HuH-7 (cell line): Measurements from ENCODE around the gene FKBP10.
A peak's percentile ranks its signal among the peaks of the same experiment; 100 is the strongest.
"Not testable (repeated sequence)": the region's sequence is repeated elsewhere in the genome, so short reads cannot be mapped to it uniquely, and the experiment has no call there.

Source experiments
- DNase-seq: peaks from one replicate; pipeline ENCODE4 v3.0.0; 2011; ENCODE audit warnings: low spot score

Gene FKBP10

DNA sequence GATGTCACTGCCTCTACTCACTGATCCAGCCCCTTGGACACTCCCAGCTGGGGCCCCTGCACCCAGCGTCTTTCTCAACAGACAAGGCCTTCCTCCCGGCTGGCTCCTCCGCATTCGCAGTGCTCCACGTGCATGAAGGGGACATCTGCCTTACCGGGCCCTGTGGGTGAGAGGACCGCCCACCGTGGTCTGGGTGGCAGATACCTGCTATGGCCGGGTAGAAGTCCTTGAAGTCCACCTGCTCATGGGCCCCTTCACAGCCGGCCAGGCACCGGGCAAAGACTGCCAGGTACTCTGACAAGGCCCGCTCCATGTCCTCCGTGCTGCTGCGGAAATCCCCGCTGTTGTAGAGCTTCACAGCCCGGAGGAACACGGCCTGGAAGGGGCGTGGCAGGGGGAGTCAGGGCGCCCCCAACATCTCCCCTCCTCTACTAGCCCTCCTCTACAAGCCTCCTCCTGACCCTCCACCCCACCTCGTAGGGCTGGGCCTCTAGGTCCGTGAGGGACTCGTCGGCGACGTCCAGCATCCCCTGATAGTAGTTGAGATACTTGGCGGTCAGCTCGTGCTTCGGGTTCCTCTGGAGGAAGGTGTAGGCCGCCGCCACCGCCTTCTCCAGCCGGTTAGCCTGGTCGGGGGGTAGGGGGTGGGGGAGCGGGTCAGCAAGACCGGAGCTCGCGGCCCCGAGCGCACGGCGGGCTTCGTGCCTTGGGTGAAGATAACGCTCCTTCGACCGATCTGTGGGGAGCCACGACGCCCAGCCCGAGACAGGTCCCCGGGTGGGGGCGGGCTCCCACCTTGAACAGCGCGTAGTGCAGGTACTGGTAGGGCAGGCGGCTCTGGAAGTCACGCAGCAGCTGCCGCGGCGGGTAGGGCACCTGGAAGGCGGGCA, 1.9 kb upstream of the FKBP10 start:
- DNase-seq = no peak

- DNase-seq = peak; percentile 92
Observed at GRCh38 chr17:41811549-41812380, 1.0 kb upstream of the FKBP10 start, which contains the start of gene P3H4. Gene P3H4, minus strand, starts transcription at chr17:41811949. Its CDS starts 34 bp downstream, at chr17:41811915.

DNA sequence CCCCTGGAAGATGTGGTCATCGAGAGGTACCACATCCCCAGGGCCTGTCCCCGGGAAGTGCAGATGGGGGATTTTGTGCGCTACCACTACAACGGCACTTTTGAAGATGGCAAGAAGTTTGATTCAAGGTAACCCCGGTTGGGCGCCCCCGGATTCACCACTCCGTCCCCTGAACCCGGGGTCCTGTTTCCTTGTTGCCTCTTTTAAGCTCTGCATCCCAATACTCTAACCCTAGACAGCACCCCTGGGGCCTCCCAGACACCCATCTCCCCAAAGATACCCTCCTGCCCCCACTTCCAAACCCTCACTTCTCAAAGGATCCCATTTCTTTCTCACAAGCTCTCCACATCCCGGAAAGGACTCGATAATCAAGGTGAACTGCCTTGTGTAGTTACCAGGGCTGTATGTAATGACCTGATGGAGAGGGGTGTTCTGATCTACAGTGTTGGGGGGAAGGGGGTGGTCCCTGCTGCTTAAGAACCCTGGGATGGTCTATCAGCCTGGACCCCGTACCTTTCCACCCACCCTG, 412 bp downstream of the FKBP10 start:
- no peak for DNase-seq

GRCh38 chr17:41813699-41814124, 908 bp downstream of the FKBP10 start:
- DNase-seq = no peak

DNA sequence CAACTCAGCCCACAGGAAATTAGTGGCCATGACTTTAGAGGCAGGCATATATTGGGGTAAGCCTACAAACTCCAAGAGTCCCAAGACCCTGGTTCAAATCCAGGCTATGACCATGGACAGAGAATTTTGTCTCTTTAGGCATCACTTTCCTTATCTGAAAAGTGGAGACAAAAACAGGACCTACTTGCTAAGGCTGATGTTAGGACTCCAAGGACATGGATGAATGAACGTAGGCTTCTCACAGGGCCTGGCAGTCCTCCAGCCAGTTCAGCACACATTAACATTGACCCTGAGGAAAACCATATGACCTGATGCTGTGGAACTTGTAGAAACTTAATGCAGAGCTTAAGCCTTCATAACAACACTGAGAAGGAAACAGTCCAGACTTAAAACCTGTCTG, 1.4 kb downstream of the FKBP10 start:
- DNase-seq = no peak

GRCh38 chr17:41816637-41817320, 4.0 kb downstream of the FKBP10 start:
- DNase-seq = no peak

GRCh38 chr17:41818024-41818423, 5.2 kb downstream of the FKBP10 start:
- DNase-seq = no peak

DNA sequence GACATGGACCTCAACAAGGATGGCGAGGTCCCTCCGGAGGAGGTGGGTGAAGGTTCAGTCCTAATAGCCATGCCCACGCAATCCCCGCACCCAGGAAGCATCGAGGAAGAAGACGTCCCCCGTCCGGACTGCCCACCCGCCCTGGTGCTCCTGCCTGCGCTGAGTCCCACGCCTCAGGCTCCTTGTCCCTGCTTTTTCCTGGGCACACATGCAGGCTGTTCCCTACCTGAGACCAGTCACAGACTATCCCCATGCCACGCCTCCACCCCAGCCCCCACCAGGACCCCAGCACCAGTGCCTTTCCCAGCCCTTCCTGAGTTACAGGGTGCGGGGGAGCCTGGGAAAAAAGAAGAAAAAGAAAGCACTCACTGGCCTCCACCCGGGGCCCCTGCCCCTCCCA, 9.0 kb downstream of the FKBP10 start:
- DNase-seq = no peak

DNA sequence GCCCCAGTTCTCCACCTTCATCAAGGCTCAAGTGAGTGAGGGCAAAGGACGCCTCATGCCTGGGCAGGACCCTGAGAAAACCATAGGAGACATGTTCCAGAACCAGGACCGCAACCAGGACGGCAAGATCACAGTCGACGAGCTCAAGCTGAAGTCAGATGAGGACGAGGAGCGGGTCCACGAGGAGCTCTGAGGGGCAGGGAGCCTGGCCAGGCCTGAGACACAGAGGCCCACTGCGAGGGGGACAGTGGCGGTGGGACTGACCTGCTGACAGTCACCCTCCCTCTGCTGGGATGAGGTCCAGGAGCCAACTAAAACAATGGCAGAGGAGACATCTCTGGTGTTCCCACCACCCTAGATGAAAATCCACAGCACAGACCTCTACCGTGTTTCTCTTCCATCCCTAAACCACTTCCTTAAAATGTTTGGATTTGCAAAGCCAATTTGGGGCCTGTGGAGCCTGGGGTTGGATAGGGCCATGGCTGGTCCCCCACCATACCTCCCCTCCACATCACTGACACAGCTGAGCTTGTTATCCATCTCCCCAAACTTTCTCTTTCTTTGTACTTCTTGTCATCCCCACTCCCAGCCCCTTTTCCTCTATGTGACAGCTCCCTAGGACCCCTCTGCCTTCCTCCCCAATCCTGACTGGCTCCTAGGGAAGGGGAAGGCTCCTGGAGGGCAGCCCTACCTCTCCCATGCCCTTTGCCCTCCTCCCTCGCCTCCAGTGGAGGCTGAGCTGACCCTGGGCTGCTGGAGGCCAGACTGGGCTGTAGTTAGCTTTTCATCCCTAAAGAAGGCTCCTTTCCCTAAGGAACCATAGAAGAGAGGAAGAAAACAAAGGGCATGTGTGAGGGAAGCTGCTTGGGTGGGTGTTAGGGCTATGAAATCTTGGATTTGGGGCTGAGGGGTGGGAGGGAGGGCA, 9.7 kb downstream of the FKBP10 start:
- no peak for DNase-seq

DNA sequence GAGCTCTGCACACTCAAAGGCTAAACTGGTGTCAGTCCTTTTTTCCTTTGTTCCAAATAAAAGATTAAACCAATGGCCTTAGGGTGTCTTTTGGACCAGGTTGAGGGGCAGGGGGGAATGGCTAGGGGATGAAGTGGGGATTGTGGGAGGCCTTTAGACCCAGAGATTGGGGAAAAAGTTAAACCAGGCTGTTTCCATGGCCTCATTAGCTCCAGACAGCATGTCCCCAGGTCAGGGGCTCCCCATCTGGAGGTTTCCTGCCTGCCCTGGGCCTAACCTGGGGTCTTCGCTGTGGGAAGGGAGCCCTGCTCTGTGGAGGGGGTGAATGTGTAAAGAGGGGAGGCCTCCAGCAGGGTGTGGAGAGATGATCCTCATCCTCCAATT, 10.3 kb downstream of the FKBP10 start:
- DNase-seq = no peak

- DNase-seq = no peak
Observed at GRCh38 chr17:41823580-41823979, 10.8 kb downstream of the FKBP10 start.

DNA sequence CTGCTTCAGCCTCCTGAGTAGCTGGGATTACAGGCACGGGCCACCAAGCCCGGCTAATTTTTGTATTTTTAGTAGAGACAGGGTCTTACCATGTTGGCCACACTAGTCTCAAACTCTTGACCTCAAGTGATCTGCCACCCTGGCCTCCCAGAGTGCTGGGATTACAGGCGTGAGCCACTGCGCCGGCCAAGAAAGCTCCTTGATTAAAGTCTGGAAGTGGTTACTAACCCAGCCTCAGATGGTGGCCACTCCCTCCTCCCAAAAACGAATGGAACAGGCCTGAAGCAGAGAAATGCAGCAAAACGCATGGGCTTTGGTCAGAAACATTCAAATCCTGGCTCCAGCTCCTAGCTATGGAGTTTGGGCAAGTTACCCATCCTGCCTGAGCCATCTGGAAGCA, 11.3 kb downstream of the FKBP10 start:
- no peak for DNase-seq

- DNase-seq = no peak
Observed at GRCh38 chr17:41825175-41825845, 12.5 kb downstream of the FKBP10 start.

- DNase-seq = not testable (repeated sequence)
Observed at GRCh38 chr17:41829961-41830360, 17.2 kb downstream of the FKBP10 start.

- no peak for DNase-seq
Observed at GRCh38 chr17:41835214-41835799, 22.5 kb downstream of the FKBP10 start.

DNA sequence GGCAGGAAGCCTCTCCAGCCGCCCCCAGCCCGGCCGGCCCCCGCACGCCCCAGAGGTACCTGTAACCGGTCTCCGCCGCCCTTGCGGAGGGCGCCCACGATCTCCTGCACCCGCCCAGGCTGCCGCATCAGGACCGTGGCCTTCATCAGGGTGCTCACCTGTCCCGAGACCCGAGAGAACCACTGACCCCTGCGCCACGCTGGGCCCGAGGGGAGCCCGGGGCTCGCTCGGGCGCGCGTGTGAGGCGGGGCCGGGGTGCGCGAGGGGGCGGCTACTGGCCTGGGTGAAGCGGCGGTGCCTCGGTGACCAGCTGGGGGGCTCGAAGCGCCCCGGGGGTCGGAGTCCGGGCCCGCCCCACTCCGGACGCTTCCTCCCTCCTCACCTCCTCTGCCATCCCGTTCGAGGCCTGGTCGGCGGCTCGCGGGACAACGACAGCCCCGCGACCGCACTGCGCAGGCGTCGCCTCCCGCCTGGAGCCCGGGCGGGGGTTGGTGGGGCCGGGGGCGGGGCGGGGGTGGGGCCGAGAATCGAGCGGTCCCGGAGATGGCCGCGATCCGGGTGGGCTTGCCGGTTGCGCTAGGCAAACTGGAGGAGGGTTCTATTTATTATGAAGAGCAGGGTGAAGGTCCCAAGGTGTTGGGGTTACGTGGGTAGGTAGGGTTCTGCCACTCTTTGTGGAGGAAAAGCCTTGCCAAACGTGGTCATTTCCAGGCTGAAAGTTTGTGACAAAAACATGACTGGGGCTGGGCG, 23.2 kb downstream of the FKBP10 start, which contains the start of gene NT5C3B:
Gene NT5C3B (minus strand): TSS at position 433 of the 750 bp plus-strand sequence. CDS start 39 bp downstream, at position 394.
- DNase-seq = peak; percentile 97

GRCh38 chr17:41836550-41837196, 23.9 kb downstream of the FKBP10 start:
- DNase-seq = no peak

DNA sequence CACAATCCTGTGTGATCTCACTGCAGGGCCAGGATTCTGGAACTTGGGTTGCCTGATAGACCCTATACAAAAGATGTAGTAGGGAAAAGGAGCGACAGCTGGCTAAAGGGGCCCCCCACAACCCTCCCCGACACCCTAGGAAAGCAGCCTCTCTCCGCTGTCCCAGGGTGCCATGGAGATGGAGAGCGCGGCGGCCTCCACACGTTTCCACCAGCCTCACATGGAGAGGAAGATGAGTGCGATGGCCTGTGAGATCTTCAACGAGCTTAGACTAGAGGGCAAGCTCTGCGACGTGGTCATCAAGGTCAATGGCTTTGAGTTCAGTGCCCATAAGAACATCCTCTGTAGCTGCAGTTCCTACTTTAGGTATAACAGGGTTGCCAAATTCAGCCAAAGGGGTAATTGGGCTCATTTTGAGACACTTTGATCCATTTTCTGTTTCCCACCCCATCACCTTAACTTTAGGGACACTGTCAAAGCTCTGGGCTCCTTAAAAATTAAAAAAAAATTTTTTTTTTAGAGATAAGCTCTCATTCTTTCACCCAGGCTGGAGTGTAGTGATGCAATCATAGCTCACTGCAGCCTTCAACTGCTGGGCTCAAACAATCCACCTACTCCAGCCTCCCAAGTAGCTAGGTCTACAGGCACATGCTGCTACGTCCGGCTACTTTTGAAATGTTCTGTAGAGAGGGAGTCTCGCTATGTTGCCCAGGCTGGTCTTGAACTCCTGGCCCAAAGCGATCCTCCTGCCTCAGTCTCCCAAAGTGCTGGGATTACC, 25.1 kb downstream of the FKBP10 start, which contains the start of gene KLHL10:
Gene KLHL10 (plus strand): TSS at position 65 of the 778 bp plus-strand sequence. CDS start 108 bp downstream, at position 173.
- no peak for DNase-seq
